Measurements from ENCODE around the gene ACVR2A.

ACVR2A gene

GRCh38 chr2:147855316-147855715 is 10.5 kb downstream of the ACVR2A start:
- DNase-seq (ENCODE audit: low read depth, low spot score): no peak

- no peak for DNase-seq (ENCODE audit: low read depth, low spot score)
Observed at GRCh38 chr2:147855977-147856376, 11.1 kb downstream of the ACVR2A start.

- peak; percentile 12 for DNase-seq (ENCODE audit: low read depth, low spot score)
Observed at GRCh38 chr2:147860009-147860408, 15.2 kb downstream of the ACVR2A start.

GRCh38 chr2:147862859-147863516 is 18.2 kb downstream of the ACVR2A start:
- DNase-seq (ENCODE audit: low read depth, low spot score): no peak

- DNase-seq (ENCODE audit: low read depth, low spot score): no peak
Observed at GRCh38 chr2:147863835-147864234, 19.0 kb downstream of the ACVR2A start.

- DNase-seq (ENCODE audit: low read depth, low spot score): no peak
Observed at GRCh38 chr2:147865560-147865959, 20.7 kb downstream of the ACVR2A start.

- DNase-seq (ENCODE audit: low read depth, low spot score): no peak
Observed at GRCh38 chr2:147867050-147867449, 22.2 kb downstream of the ACVR2A start.

- no peak for DNase-seq (ENCODE audit: low read depth, low spot score)
Observed at GRCh38 chr2:147869934-147870333, 25.1 kb downstream of the ACVR2A start.

- no peak for DNase-seq (ENCODE audit: low read depth, low spot score)
Observed at GRCh38 chr2:147872967-147873366, 28.1 kb downstream of the ACVR2A start.

- DNase-seq (ENCODE audit: low read depth, low spot score): no peak
Observed at GRCh38 chr2:147873859-147874483, 29.1 kb downstream of the ACVR2A start.

GRCh38 chr2:147879846-147880245 is 35.0 kb downstream of the ACVR2A start:
- no peak for DNase-seq (ENCODE audit: low read depth, low spot score)

- DNase-seq (ENCODE audit: low read depth, low spot score): no peak
Observed at GRCh38 chr2:147882631-147883030, 37.8 kb downstream of the ACVR2A start.

- DNase-seq (ENCODE audit: low read depth, low spot score): no peak
Observed at GRCh38 chr2:147884830-147885229, 40.0 kb downstream of the ACVR2A start.

GRCh38 chr2:147886136-147886535 is 41.3 kb downstream of the ACVR2A start:
- no peak for DNase-seq (ENCODE audit: low read depth, low spot score)

- no peak for DNase-seq (ENCODE audit: low read depth, low spot score)
Observed at GRCh38 chr2:147888680-147889079, 43.9 kb downstream of the ACVR2A start.

- DNase-seq (ENCODE audit: low read depth, low spot score): no peak
Observed at GRCh38 chr2:147904051-147904450, 59.2 kb downstream of the ACVR2A start.

GRCh38 chr2:147909178-147909577 is 64.3 kb downstream of the ACVR2A start:
- no peak for DNase-seq (ENCODE audit: low read depth, low spot score)

GRCh38 chr2:147910990-147911473 is 66.2 kb downstream of the ACVR2A start:
- no peak for DNase-seq (ENCODE audit: low read depth, low spot score)

- no peak for DNase-seq (ENCODE audit: low read depth, low spot score)
Observed at GRCh38 chr2:147913701-147914480, 69.1 kb downstream of the ACVR2A start.

GRCh38 chr2:147916067-147916466 is 71.2 kb downstream of the ACVR2A start:
- no peak for DNase-seq (ENCODE audit: low read depth, low spot score)

- no peak for DNase-seq (ENCODE audit: low read depth, low spot score)
Observed at GRCh38 chr2:147916723-147917122, 71.9 kb downstream of the ACVR2A start.

GRCh38 chr2:147917161-147917560 is 72.3 kb downstream of the ACVR2A start:
- no peak for DNase-seq (ENCODE audit: low read depth, low spot score)

- DNase-seq (ENCODE audit: low read depth, low spot score): no peak
Observed at GRCh38 chr2:147923846-147924245, 79.0 kb downstream of the ACVR2A start.

Data from iPS DF 19.7 (cell line).